Neural cell (in vitro differentiated cells): Measurements from ENCODE around the gene CADM1. TPM values are rescaled to one million over a fixed set of nuclear protein-coding genes. Genes with fewer than 3 reads are reported as not detected.

Experiments
- H2AFZ ChIP-seq: fragments of 200-600, 300-800 bp; sonication (generic), shearing (Covaris generic); 2 replicates; pipeline ENCODE4 v1.6.0; 2014; ENCODE audit warnings: low read depth, mild to moderate bottlenecking, antibody characterized with exemption, low read length, moderate library complexity
- H3F3A ChIP-seq: fragments of 200-600 bp; shearing (Covaris generic); 2 replicates; pipeline ENCODE4 v1.6.1; 2016; ENCODE audit warnings: mild to moderate bottlenecking, moderate library complexity, mixed read lengths, antibody characterized with exemption, low read length; ENCODE audit not compliant: insufficient read depth, poor library complexity, severe bottlenecking
- H3K27ac ChIP-seq: fragments of 200-600, 300-800 bp; sonication (generic), shearing (Covaris generic); 2 replicates; pipeline ENCODE4 v1.5.1; 2014; ENCODE audit warnings: mild to moderate bottlenecking, low read length, moderate library complexity
- H3K27me3 ChIP-seq: fragments of 300-800, 200-600 bp; sonication (generic), shearing (Covaris generic); 2 replicates; pipeline ENCODE4 v1.6.0; 2014; ENCODE audit warnings: mild to moderate bottlenecking, low read depth, low read length, moderate library complexity; ENCODE audit not compliant: insufficient read depth
- H3K36me3 ChIP-seq: fragments of 300-800, 200-600 bp; sonication (generic), shearing (Covaris generic); 2 replicates; pipeline ENCODE4 v1.5.1; 2014; ENCODE audit warnings: mild to moderate bottlenecking, antibody characterized with exemption, low read length, moderate library complexity; ENCODE audit not compliant: insufficient read depth
- H3K4me2 ChIP-seq: fragments of 300-800, 200-600 bp; sonication (generic), shearing (Covaris generic); 2 replicates; pipeline ENCODE4 v1.6.0; 2014; ENCODE audit warnings: mild to moderate bottlenecking, low read length
- H3K4me3 ChIP-seq: fragments of 300-800, 200-600 bp; sonication (generic), shearing (Covaris generic); 2 replicates; pipeline ENCODE4 v1.5.1; 2014; ENCODE audit warnings: mild to moderate bottlenecking, low read length, moderate library complexity
- H3K79me2 ChIP-seq: fragments of 200-600 bp; shearing (Covaris generic); replicated peaks from 2 replicates; pipeline ENCODE4 v1.6.0; 2014; ENCODE audit warnings: mild to moderate bottlenecking, low read length, moderate library complexity; ENCODE audit not compliant: insufficient read depth
- H3K9ac ChIP-seq: fragments of 300-800, 200-600 bp; sonication (generic), shearing (Covaris generic); 2 replicates; pipeline ENCODE4 v1.6.1; 2016; ENCODE audit warnings: mild to moderate bottlenecking, low read length, mixed read lengths
- H3K9me2 ChIP-seq: fragments of 200-600 bp; shearing (Covaris generic); 2 replicates; pipeline ENCODE4 v1.6.1; 2016; ENCODE audit warnings: mild to moderate bottlenecking, low read length, mixed read lengths; ENCODE audit not compliant: insufficient read depth
- H3K9me3 ChIP-seq: fragments of 200-600, 300-800 bp; sonication (generic), shearing (Covaris generic); 2 replicates; pipeline ENCODE4 v1.6.1; 2016; ENCODE audit warnings: mild to moderate bottlenecking, mixed run types, low read length, moderate library complexity, mixed read lengths
- H4K20me1 ChIP-seq: fragments of 200-600 bp; shearing (Covaris generic); 2 replicates; pipeline ENCODE4 v1.6.1; 2016; ENCODE audit warnings: mild to moderate bottlenecking, mixed run types; ENCODE audit not compliant: insufficient read depth
- EP300 ChIP-seq: fragments of 450-650 bp; conservative IDR thresholded peaks from 2 replicates; pipeline ENCODE4 v1.6.1; 2014; ENCODE audit warnings: antibody characterized with exemption, mild to moderate bottlenecking, moderate library complexity; ENCODE audit not compliant: poor library complexity, severe bottlenecking
- EZH2 ChIP-seq: fragments of 200-600, 300-800 bp; shearing (Covaris generic), sonication (generic); IDR thresholded peaks from 2 replicates; pipeline ENCODE4 v1.6.1; 2014; ENCODE audit warnings: antibody characterized with exemption, low read length, borderline replicate concordance, mild to moderate bottlenecking; ENCODE audit not compliant: insufficient read depth, poor library complexity, severe bottlenecking
- MXI1 ChIP-seq: fragments of 450-650 bp; conservative IDR thresholded peaks from 2 replicates; pipeline ENCODE4 v1.6.1; 2014; ENCODE audit warnings: antibody characterized with exemption, mild to moderate bottlenecking; ENCODE audit not compliant: poor library complexity, severe bottlenecking
- POLR2AphosphoS5 ChIP-seq: IDR thresholded peaks from 2 replicates; pipeline ENCODE4 v1.6.1; 2012
- RAD21 ChIP-seq: fragments of 450-650 bp; conservative IDR thresholded peaks from 2 replicates; pipeline ENCODE4 v1.6.1; 2014; ENCODE audit warnings: antibody characterized with exemption, mild to moderate bottlenecking, moderate library complexity
- SMC3 ChIP-seq: fragments of 450-650 bp; conservative IDR thresholded peaks from 2 replicates; pipeline ENCODE4 v1.6.1; 2014; ENCODE audit warnings: antibody characterized with exemption, mild to moderate bottlenecking, moderate library complexity; ENCODE audit not compliant: poor library complexity
- TAF1 ChIP-seq: IDR thresholded peaks from 2 replicates; pipeline ENCODE4 v1.6.1; 2012; ENCODE audit warnings: low read depth
- polyA plus RNA-seq: library from polyadenylated mRNA; depleted of rRNA; stranded (reverse); fragments of >200 nt; gene quantifications from 2 replicates; pipeline ENCODE4 v1.2.3, GENCODE V29; 2014
- TF ChIP-seq, protein P1 (sequence below): fragments of 450-650 bp; IDR thresholded peaks from 2 replicates; pipeline ENCODE4 v1.5.1; 2014; ENCODE audit warnings: antibody characterized with exemption, mild to moderate bottlenecking, moderate library complexity; ENCODE audit not compliant: poor library complexity, severe bottlenecking
- TF ChIP-seq, protein P2 (sequence below): IDR thresholded peaks from 2 replicates; pipeline ENCODE4 v1.6.1; 2012; ENCODE audit warnings: borderline replicate concordance

Gene CADM1
- polyA plus RNA-seq, 1 donor from 2014 or later = 92.1 TPM

- Histone ChIP-seq H3F3A (no peaks in the 10 kb centered on the region), H3K27ac (no peak overlapping the region), H2AFZ (no peak overlapping the region), H3K9me3 (no peaks in the 10 kb centered on the region), H3K9me2 (no peaks in the 10 kb centered on the region), H3K27me3 (no peaks in the 10 kb centered on the region), H3K4me3 (no peak overlapping the region), H4K20me1 (no peaks in the 10 kb centered on the region), H3K4me2 (no peak overlapping the region), H3K79me2 (peaks cover 86% of the 10 kb centered on the region), H3K9ac (no peak overlapping the region), H3K36me3 (no peaks in the 10 kb centered on the region)
- TF ChIP-seq POLR2AphosphoS5 (no peak), EP300 (no peak), SMC3 (no peak), TAF1 (no peak), MXI1 (no peak), RAD21 (no peak), EZH2 (no peak)
- TF ChIP-seq, protein P1, sequence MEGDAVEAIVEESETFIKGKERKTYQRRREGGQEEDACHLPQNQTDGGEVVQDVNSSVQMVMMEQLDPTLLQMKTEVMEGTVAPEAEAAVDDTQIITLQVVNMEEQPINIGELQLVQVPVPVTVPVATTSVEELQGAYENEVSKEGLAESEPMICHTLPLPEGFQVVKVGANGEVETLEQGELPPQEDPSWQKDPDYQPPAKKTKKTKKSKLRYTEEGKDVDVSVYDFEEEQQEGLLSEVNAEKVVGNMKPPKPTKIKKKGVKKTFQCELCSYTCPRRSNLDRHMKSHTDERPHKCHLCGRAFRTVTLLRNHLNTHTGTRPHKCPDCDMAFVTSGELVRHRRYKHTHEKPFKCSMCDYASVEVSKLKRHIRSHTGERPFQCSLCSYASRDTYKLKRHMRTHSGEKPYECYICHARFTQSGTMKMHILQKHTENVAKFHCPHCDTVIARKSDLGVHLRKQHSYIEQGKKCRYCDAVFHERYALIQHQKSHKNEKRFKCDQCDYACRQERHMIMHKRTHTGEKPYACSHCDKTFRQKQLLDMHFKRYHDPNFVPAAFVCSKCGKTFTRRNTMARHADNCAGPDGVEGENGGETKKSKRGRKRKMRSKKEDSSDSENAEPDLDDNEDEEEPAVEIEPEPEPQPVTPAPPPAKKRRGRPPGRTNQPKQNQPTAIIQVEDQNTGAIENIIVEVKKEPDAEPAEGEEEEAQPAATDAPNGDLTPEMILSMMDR = no peak
- TF ChIP-seq, protein P2, sequence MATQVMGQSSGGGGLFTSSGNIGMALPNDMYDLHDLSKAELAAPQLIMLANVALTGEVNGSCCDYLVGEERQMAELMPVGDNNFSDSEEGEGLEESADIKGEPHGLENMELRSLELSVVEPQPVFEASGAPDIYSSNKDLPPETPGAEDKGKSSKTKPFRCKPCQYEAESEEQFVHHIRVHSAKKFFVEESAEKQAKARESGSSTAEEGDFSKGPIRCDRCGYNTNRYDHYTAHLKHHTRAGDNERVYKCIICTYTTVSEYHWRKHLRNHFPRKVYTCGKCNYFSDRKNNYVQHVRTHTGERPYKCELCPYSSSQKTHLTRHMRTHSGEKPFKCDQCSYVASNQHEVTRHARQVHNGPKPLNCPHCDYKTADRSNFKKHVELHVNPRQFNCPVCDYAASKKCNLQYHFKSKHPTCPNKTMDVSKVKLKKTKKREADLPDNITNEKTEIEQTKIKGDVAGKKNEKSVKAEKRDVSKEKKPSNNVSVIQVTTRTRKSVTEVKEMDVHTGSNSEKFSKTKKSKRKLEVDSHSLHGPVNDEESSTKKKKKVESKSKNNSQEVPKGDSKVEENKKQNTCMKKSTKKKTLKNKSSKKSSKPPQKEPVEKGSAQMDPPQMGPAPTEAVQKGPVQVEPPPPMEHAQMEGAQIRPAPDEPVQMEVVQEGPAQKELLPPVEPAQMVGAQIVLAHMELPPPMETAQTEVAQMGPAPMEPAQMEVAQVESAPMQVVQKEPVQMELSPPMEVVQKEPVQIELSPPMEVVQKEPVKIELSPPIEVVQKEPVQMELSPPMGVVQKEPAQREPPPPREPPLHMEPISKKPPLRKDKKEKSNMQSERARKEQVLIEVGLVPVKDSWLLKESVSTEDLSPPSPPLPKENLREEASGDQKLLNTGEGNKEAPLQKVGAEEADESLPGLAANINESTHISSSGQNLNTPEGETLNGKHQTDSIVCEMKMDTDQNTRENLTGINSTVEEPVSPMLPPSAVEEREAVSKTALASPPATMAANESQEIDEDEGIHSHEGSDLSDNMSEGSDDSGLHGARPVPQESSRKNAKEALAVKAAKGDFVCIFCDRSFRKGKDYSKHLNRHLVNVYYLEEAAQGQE = no peak
These were observed 5.9 kb downstream of the CADM1 start for GRCh38 chr11:115498354-115498753.

DNA sequence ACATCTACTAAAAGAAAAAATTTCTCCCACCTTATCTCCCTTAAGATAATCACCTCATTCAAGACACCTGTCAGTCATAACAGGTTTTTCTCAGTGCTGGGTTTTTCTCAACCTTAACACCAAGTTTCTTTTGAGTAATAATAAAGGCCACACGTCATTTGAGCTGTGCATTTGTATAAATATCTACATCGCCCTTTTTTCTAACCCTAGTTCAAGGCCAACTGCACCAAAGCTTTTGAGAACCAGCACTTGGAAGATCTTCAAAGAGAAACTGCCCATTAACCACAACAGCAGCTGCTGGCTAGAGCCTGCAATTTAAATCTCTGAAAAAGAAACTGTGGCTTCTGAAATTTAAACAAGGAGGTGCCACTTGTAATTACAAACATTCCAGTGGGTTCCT, 6.9 kb downstream of the CADM1 start:
- H3K4me3 ChIP-seq = no peak overlapping the region
- no peaks in the 10 kb centered on the region for H3K9me3 ChIP-seq
- TF ChIP-seq POLR2AphosphoS5 = no peak
- no peaks in the 10 kb centered on the region for H3K9me2 ChIP-seq
- H4K20me1 ChIP-seq = no peaks in the 10 kb centered on the region
- no peak overlapping the region for H2AFZ ChIP-seq
- no peak overlapping the region for H3K4me2 ChIP-seq
- no peaks in the 10 kb centered on the region for H3F3A ChIP-seq
- H3K36me3 ChIP-seq = no peaks in the 10 kb centered on the region
- H3K27ac ChIP-seq = no peak overlapping the region
- peaks cover 91% of the 10 kb centered on the region for H3K79me2 ChIP-seq
- no peaks in the 10 kb centered on the region for H3K27me3 ChIP-seq
- H3K9ac ChIP-seq = no peak overlapping the region

DNA sequence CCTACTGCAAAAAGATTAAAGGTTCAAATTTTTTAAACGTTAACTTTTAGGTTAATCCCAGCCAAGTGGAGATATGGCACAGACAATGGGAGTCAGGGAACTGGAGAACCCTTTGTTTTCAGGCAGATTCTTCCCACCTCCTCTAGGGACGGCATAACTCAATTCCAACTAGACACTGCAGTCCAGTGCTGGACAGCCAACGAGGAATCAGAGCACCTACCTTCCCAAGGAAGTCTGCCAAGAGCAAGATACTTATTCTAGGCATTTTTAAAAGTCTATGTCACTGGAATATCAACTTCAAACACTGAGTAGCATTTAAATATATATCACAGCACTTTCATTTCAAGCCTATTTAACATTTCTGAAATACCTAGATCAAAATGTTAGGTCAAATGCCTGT, 7.3 kb downstream of the CADM1 start:
- no peak for TF ChIP-seq EZH2
- TF ChIP-seq, protein P2 = no peak
- Histone ChIP-seq H3K4me2 (no peak overlapping the region), H3K36me3 (no peaks in the 10 kb centered on the region), H3F3A (no peaks in the 10 kb centered on the region), H3K9me2 (no peaks in the 10 kb centered on the region), H2AFZ (no peak overlapping the region), H3K79me2 (peaks cover 90% of the 10 kb centered on the region), H3K27ac (no peak overlapping the region), H3K27me3 (no peaks in the 10 kb centered on the region), H4K20me1 (no peaks in the 10 kb centered on the region), H3K9ac (no peak overlapping the region), H3K9me3 (no peaks in the 10 kb centered on the region), H3K4me3 (no peak overlapping the region)
